Lower leg skin (tissue), 3 donors: Measurements from ENCODE around the gene MAGT1.

Source experiments
- POLR2A ChIP-seq, 2 donors: fragments of 450-650 bp; IDR thresholded peaks; one replicate each; pipeline ENCODE4 v1.6.1; 2016 to 2017; ENCODE audit warnings: antibody characterized with exemption in 2 of 2, mild to moderate bottlenecking in 1 of 2, moderate library complexity in 1 of 2
- TF ChIP-seq, protein P1 (sequence below), 3 donors: fragments of 450-650 bp; IDR thresholded peaks; one replicate each; pipeline ENCODE4 v1.5.1; 2016; ENCODE audit warnings: antibody characterized with exemption in 3 of 3, mild to moderate bottlenecking in 3 of 3, moderate library complexity in 2 of 3

DNA sequence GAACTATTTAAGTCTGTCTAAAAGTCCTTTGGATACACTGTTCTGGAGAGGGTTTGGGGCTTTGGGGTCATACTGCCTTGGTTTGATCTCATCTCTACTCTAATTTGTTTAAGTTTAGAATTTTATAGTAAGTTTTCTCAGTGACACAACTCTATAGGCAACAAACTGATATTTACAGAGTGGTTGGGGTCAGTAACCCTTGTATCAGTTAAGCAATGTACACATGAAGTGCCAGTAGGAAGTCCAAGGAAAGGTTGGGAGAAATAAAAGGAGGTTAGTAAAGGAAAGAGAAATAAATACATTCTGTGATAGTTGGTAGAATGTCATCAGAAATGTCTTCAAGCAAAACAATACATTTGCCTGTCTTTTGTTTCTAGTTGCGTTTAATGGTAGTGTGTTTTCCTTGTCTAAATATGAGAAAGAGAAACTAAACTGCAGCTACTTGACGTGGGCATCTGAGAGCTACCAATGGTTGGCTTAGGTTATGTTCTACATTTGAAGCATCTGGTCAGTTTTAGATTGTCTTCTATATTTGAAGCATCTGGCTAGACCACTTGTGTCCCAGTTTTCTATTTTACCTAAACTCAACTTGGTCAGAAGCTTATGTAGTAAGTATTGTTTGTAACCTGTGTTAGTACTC, 22.2 kb upstream of the MAGT1 start:
- TF ChIP-seq, protein P1, sequence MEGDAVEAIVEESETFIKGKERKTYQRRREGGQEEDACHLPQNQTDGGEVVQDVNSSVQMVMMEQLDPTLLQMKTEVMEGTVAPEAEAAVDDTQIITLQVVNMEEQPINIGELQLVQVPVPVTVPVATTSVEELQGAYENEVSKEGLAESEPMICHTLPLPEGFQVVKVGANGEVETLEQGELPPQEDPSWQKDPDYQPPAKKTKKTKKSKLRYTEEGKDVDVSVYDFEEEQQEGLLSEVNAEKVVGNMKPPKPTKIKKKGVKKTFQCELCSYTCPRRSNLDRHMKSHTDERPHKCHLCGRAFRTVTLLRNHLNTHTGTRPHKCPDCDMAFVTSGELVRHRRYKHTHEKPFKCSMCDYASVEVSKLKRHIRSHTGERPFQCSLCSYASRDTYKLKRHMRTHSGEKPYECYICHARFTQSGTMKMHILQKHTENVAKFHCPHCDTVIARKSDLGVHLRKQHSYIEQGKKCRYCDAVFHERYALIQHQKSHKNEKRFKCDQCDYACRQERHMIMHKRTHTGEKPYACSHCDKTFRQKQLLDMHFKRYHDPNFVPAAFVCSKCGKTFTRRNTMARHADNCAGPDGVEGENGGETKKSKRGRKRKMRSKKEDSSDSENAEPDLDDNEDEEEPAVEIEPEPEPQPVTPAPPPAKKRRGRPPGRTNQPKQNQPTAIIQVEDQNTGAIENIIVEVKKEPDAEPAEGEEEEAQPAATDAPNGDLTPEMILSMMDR (IDR thresholded peaks at IDR 0.05) = no peak
- no peak for TF ChIP-seq POLR2A (IDR thresholded peaks at IDR 0.05)
